Loucy (cell line): ENCODE results near the gene HMCN1.
A peak's percentile ranks its signal among the peaks of the same experiment; 100 is the strongest.

Source experiments
- H2AFZ ChIP-seq: fragments of 200-600 bp; sonication (generic); 2 replicates; pipeline ENCODE4 v1.6.0; 2016; ENCODE audit warnings: antibody characterized with exemption, mild to moderate bottlenecking, low read length, moderate library complexity
- H3F3A ChIP-seq: fragments of 200-600 bp; 2 replicates; pipeline ENCODE4 v1.6.0; 2016; ENCODE audit warnings: antibody characterized with exemption, low read depth, mild to moderate bottlenecking
- H3K27me3 ChIP-seq: fragments of 200-600 bp; sonication (generic); 2 replicates; pipeline ENCODE4 v1.6.1; 2014; ENCODE audit warnings: low read length, mild to moderate bottlenecking; ENCODE audit not compliant: insufficient read depth, poor library complexity, severe bottlenecking
- H3K36me3 ChIP-seq: fragments of 200-600 bp; sonication (generic); 2 replicates; pipeline ENCODE4 v1.6.1; 2016; ENCODE audit warnings: low read length; ENCODE audit not compliant: insufficient read depth
- H3K4me1 ChIP-seq: fragments of 200-600 bp; sonication (generic); 2 replicates; pipeline ENCODE4 v1.5.1; 2014; ENCODE audit warnings: low read length, mild to moderate bottlenecking; ENCODE audit not compliant: insufficient read depth, poor library complexity, severe bottlenecking
- H3K4me2 ChIP-seq: fragments of 200-600 bp; sonication (generic); 2 replicates; pipeline ENCODE4 v1.6.0; 2014; ENCODE audit warnings: antibody characterized with exemption, low read length, low read depth, mild to moderate bottlenecking; ENCODE audit not compliant: poor library complexity, severe bottlenecking
- H3K4me3 ChIP-seq: fragments of 200-600 bp; sonication (generic); 2 replicates; pipeline ENCODE4 v1.5.1; 2014; ENCODE audit warnings: low read length, mild to moderate bottlenecking, mixed read lengths; ENCODE audit not compliant: poor library complexity, severe bottlenecking
- H3K79me2 ChIP-seq: fragments of 200-600 bp; sonication (generic); 2 replicates; pipeline ENCODE4 v1.6.1; 2014; ENCODE audit warnings: low read length; ENCODE audit not compliant: insufficient read depth
- H3K9ac ChIP-seq: fragments of 200-600 bp; sonication (generic); 2 replicates; pipeline ENCODE4 v1.6.0; 2014; ENCODE audit warnings: mild to moderate bottlenecking, low read depth, low read length, moderate library complexity; ENCODE audit not compliant: poor library complexity, severe bottlenecking
- H3K9me2 ChIP-seq: fragments of 200-600 bp; sonication (generic); replicated peaks from 2 replicates; pipeline ENCODE4 v1.6.1; 2016; ENCODE audit warnings: low read depth, low read length, mixed read lengths
- H3K9me3 ChIP-seq: fragments of 200-600 bp; sonication (generic); 2 replicates; pipeline ENCODE4 v1.6.1; 2014; ENCODE audit warnings: mild to moderate bottlenecking, antibody characterized with exemption, low read length, low read depth; ENCODE audit not compliant: insufficient read depth
- H4K20me1 ChIP-seq: fragments of 200-600 bp; sonication (generic); 2 replicates; pipeline ENCODE4 v1.6.0; 2014; ENCODE audit warnings: antibody characterized with exemption, low read length, mild to moderate bottlenecking; ENCODE audit not compliant: insufficient read depth, poor library complexity, severe bottlenecking
- CTCF ChIP-seq: fragments of 200-600 bp; sonication (generic); conservative IDR thresholded peaks from 2 replicates; pipeline ENCODE4 v1.5.1; 2014; ENCODE audit warnings: mild to moderate bottlenecking, antibody characterized with exemption, low read length
- EZH2phosphoT487 ChIP-seq: fragments of 200-600 bp; IDR thresholded peaks from 2 replicates; pipeline ENCODE4 v1.6.1; 2018; ENCODE audit warnings: antibody characterized with exemption, mild to moderate bottlenecking, moderate library complexity, borderline replicate concordance

Gene HMCN1

GRCh38 chr1:185984113-185984836 is 250.1 kb downstream of the HMCN1 start:
- TF ChIP-seq CTCF (no peak), EZH2phosphoT487 (no peak)
- no peak overlapping the region for H3K4me2 ChIP-seq
- H3K9me2 ChIP-seq = no peaks in the 10 kb centered on the region
- no peak overlapping the region for H3K9ac ChIP-seq
- H3K27me3 ChIP-seq = no peaks in the 10 kb centered on the region
- no peaks in the 10 kb centered on the region for H4K20me1 ChIP-seq
- no peak overlapping the region for H2AFZ ChIP-seq
- no peaks in the 10 kb centered on the region for H3K9me3 ChIP-seq
- no peaks in the 10 kb centered on the region for H3F3A ChIP-seq
- no peaks in the 10 kb centered on the region for H3K79me2 ChIP-seq
- H3K4me3 ChIP-seq = no peak overlapping the region
- H3K36me3 ChIP-seq = no peaks in the 10 kb centered on the region
- peaks cover 13% of the 10 kb centered on the region for H3K4me1 ChIP-seq

- H2AFZ ChIP-seq = peak overlapping the region; percentile 62
- no peaks in the 10 kb centered on the region for H3K9me2 ChIP-seq
- H3F3A ChIP-seq = no peaks in the 10 kb centered on the region
- H3K79me2 ChIP-seq = no peaks in the 10 kb centered on the region
- peak overlapping the region; percentile 24 for H3K4me3 ChIP-seq
- H3K27me3 ChIP-seq = no peaks in the 10 kb centered on the region
- H3K36me3 ChIP-seq = no peaks in the 10 kb centered on the region
- peaks cover 13% of the 10 kb centered on the region for H3K4me1 ChIP-seq
- H3K4me2 ChIP-seq = peak overlapping the region; percentile 54
- no peaks in the 10 kb centered on the region for H4K20me1 ChIP-seq
- H3K9me3 ChIP-seq = no peaks in the 10 kb centered on the region
- TF ChIP-seq CTCF (no peak), EZH2phosphoT487 (no peak)
- no peak overlapping the region for H3K9ac ChIP-seq
Observed at GRCh38 chr1:185987611-185988321, 253.6 kb downstream of the HMCN1 start.

GRCh38 chr1:185990565-185990964 is 256.4 kb downstream of the HMCN1 start:
- Histone ChIP-seq H3F3A (no peaks in the 10 kb centered on the region), H3K4me2 (no peak overlapping the region), H3K79me2 (no peaks in the 10 kb centered on the region), H3K36me3 (no peaks in the 10 kb centered on the region), H3K4me3 (no peak overlapping the region), H4K20me1 (no peaks in the 10 kb centered on the region), H3K9me2 (no peaks in the 10 kb centered on the region), H3K4me1 (peaks cover 13% of the 10 kb centered on the region), H3K27me3 (no peaks in the 10 kb centered on the region), H3K9me3 (no peaks in the 10 kb centered on the region), H3K9ac (no peak overlapping the region), H2AFZ (no peak overlapping the region)
- no peak for TF ChIP-seq EZH2phosphoT487
